ENCODE results near the gene PDILT. TPM values are rescaled to one million over a fixed set of nuclear protein-coding genes. Genes with fewer than 3 reads are reported as not detected.
"Not testable (repeated sequence)": the region's sequence is repeated elsewhere in the genome, so short reads cannot be mapped to it uniquely, and the experiment has no call there.

The PDILT gene
- total and polyA plus RNA-seq, 2 experiments from 2014 or later, result not detected

DNA sequence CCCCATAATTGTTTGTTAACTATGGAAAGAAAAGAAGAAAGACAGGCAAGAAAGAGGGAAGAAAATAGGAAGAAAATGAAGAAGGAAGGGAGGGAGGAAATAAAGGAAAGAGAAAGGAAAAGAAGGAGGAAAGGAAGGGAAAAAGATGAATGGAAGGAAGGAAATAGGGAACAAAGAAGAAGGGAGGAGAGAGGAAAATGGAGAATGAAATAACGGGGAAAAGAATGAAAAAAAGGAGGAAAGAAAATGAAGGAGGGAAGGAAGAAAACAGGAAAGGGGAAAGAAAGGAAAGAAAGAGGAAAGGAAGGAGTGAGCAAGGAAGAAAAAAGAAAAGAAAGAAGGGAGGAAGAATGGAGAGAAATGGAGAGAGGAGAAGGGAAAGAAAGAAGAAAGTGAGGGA, 25.9 kb upstream of the PDILT start:
- not testable (repeated sequence) for H3K4me1 ChIP-seq (ENCODE audit: insufficient read depth); H3F3A ChIP-seq (replicated peaks; ENCODE audit: low read depth); H3K27ac Mint-ChIP-seq; H3K4me3 ChIP-seq; H3K36me3 ChIP-seq (ENCODE audit: insufficient read depth); H3K9me2 ChIP-seq (ENCODE audit: insufficient read depth); H4K20me1 ChIP-seq (replicated peaks; ENCODE audit: insufficient read depth); H2AFZ ChIP-seq; H3K36me3 Mint-ChIP-seq (ENCODE audit: low read depth); H3K4me2 ChIP-seq; DNase-seq (ENCODE audit: low spot score); H3K9me3 Mint-ChIP-seq; ATAC-seq; H3K27me3 ChIP-seq (ENCODE audit: insufficient read depth); H3K4me1 Mint-ChIP-seq; H3K27ac ChIP-seq (ENCODE audit: low read depth); H3K79me2 ChIP-seq (replicated peaks; ENCODE audit: insufficient read depth); H3K27me3 Mint-ChIP-seq (ENCODE audit: insufficient read depth, low read depth, poor library complexity); H3K4me3 Mint-ChIP-seq

DNA sequence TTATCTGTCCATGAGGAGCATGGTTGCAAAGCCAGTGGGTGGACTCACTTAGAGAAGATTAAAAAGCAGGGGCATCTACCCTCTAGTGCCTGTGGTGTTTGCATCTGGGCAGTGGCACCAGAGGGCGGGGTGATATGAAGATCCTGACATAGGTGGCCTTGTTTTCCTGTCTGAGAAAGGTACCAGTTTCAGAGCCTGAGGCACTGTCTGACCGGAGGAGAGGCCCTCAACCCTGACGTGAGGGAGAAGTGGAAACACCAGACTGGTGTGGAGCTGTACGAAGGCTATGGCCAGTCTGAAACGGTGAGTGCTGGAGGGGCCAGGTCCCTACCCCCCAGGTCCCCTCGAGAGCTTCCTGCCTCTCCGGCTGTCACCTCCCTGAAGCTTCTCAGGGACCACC, 25.0 kb upstream of the PDILT start:
- H3K36me3 ChIP-seq (ENCODE audit: insufficient read depth); H3K9me3 Mint-ChIP-seq; H3K27me3 ChIP-seq (ENCODE audit: insufficient read depth); H3K79me2 ChIP-seq (replicated peaks; ENCODE audit: insufficient read depth); H4K20me1 ChIP-seq (replicated peaks; ENCODE audit: insufficient read depth); H3K36me3 Mint-ChIP-seq (ENCODE audit: low read depth); H3K27ac ChIP-seq (ENCODE audit: low read depth); H3K4me1 ChIP-seq (ENCODE audit: insufficient read depth); H3K4me3 Mint-ChIP-seq; H3K27ac Mint-ChIP-seq; DNase-seq (ENCODE audit: low spot score); H3K27me3 Mint-ChIP-seq (ENCODE audit: insufficient read depth, low read depth, poor library complexity); H3F3A ChIP-seq (replicated peaks; ENCODE audit: low read depth); H3K4me2 ChIP-seq; ATAC-seq; H3K4me3 ChIP-seq; H3K9me2 ChIP-seq (ENCODE audit: insufficient read depth); H2AFZ ChIP-seq; H3K4me1 Mint-ChIP-seq: not testable (repeated sequence)

DNA sequence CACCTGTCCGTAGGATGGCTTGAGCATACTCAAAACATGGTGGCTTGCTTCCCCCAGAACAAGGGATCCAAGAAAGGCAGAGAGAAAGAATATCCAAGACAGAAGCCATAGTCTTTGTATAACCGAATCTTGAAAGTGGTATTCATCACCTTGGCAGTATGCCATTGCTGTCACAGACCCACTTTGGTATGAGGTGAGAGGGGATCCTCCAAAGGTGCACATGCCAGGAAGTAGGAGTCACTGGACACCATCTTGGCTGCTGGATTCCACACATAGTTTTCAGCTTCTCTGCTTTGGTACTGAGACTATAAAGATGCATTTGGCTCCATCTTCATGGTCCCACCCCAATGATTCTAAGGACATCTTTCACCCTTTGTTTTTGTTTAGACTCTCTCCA, 22.9 kb upstream of the PDILT start:
- H3K36me3 ChIP-seq (ENCODE audit: insufficient read depth); H3F3A ChIP-seq (replicated peaks; ENCODE audit: low read depth); H3K27ac Mint-ChIP-seq; H3K36me3 Mint-ChIP-seq (ENCODE audit: low read depth); ATAC-seq; H3K27me3 Mint-ChIP-seq (ENCODE audit: insufficient read depth, low read depth, poor library complexity); H3K79me2 ChIP-seq (replicated peaks; ENCODE audit: insufficient read depth); DNase-seq (ENCODE audit: low spot score); H3K4me1 ChIP-seq (ENCODE audit: insufficient read depth); H3K4me1 Mint-ChIP-seq; H3K4me3 ChIP-seq; H4K20me1 ChIP-seq (replicated peaks; ENCODE audit: insufficient read depth); H3K9me2 ChIP-seq (ENCODE audit: insufficient read depth); H3K27me3 ChIP-seq (ENCODE audit: insufficient read depth); H3K4me2 ChIP-seq; H3K9me3 Mint-ChIP-seq; H3K27ac ChIP-seq (ENCODE audit: low read depth); H3K4me3 Mint-ChIP-seq; H2AFZ ChIP-seq: not testable (repeated sequence)

DNA sequence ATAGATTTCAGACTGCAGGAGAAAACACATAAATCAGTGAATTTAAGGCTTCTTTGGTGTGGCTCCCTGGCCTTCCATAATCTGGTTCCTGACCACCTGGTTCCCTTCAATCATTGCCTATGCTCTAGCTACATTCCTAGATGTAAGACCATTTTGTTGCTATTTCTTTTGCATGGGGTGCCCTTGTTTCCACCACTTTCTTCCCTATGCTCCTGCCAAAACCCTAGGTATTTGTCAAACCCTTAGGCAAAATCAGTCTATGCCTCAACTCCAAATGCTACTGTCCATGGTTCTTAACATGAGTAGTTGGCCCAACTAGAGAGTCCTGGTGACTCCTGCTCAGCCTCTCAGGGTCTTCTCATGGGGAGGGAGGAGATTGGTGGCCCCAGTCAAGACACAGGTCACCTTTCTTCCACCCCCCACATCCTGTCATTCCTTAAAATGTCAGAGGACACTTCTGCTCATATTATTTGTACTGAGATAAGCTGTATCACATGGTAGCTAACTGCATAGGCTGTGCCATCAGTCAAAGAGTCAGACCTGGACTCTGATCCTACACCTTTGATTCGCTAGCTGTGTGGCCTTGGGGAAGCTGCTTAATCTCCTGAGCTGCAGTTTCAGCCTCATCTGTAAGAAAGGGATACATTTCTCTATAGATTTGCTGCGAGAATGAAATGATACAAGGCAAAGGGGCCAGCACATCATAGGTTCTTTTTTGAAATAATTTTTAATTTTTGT, 19.8 kb upstream of the PDILT start:
- Mint-ChIP-seq H3K27me3 (ENCODE audit: insufficient read depth, low read depth, poor library complexity) (no peaks in the 10 kb centered on the region), H3K4me3 (no peak overlapping the region), H3K4me1 (no peaks in the 10 kb centered on the region), H3K27ac (no peak overlapping the region), H3K9me3 (no peaks in the 10 kb centered on the region; the same call in 2 of the 3 replicates), H3K36me3 (ENCODE audit: low read depth) (no peaks in the 10 kb centered on the region; the same call in 2 of the 3 replicates)
- no peaks in the 10 kb centered on the region for H3K9me2 ChIP-seq (ENCODE audit: insufficient read depth)
- H3K27ac ChIP-seq (ENCODE audit: low read depth), result no peak overlapping the region
- ATAC-seq (no peak), DNase-seq (ENCODE audit: low spot score) (no peak)
- H3K4me3 ChIP-seq, result no peak overlapping the region
- no peak overlapping the region for H3K4me2 ChIP-seq
- H4K20me1 ChIP-seq (replicated peaks; ENCODE audit: insufficient read depth), result no peaks in the 10 kb centered on the region
- H3F3A ChIP-seq (replicated peaks; ENCODE audit: low read depth), result no peaks in the 10 kb centered on the region
- H3K36me3 ChIP-seq (ENCODE audit: insufficient read depth), result no peaks in the 10 kb centered on the region
- no peaks in the 10 kb centered on the region for H3K79me2 ChIP-seq (replicated peaks; ENCODE audit: insufficient read depth)
- no peaks in the 10 kb centered on the region for H3K27me3 ChIP-seq (ENCODE audit: insufficient read depth)
- no peak overlapping the region for H2AFZ ChIP-seq
- no peaks in the 10 kb centered on the region for H3K4me1 ChIP-seq (ENCODE audit: insufficient read depth)
- TF ChIP-seq ZNF331 (CRISPR knock-in tag; IDR thresholded peaks at IDR 0.05; ENCODE audit: low read depth) (no peak), POLR2AphosphoS5 (IDR thresholded peaks at IDR 0.05; ENCODE audit: low read depth) (no peak), STAT1 (IDR thresholded peaks at IDR 0.05; ENCODE audit: unreplicated experiment) (no peak)
- TF ChIP-seq, protein P1, sequence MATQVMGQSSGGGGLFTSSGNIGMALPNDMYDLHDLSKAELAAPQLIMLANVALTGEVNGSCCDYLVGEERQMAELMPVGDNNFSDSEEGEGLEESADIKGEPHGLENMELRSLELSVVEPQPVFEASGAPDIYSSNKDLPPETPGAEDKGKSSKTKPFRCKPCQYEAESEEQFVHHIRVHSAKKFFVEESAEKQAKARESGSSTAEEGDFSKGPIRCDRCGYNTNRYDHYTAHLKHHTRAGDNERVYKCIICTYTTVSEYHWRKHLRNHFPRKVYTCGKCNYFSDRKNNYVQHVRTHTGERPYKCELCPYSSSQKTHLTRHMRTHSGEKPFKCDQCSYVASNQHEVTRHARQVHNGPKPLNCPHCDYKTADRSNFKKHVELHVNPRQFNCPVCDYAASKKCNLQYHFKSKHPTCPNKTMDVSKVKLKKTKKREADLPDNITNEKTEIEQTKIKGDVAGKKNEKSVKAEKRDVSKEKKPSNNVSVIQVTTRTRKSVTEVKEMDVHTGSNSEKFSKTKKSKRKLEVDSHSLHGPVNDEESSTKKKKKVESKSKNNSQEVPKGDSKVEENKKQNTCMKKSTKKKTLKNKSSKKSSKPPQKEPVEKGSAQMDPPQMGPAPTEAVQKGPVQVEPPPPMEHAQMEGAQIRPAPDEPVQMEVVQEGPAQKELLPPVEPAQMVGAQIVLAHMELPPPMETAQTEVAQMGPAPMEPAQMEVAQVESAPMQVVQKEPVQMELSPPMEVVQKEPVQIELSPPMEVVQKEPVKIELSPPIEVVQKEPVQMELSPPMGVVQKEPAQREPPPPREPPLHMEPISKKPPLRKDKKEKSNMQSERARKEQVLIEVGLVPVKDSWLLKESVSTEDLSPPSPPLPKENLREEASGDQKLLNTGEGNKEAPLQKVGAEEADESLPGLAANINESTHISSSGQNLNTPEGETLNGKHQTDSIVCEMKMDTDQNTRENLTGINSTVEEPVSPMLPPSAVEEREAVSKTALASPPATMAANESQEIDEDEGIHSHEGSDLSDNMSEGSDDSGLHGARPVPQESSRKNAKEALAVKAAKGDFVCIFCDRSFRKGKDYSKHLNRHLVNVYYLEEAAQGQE (IDR thresholded peaks at IDR 0.05; ENCODE audit: unreplicated experiment), result peak; percentile 42
